SU-DHL-6 (cell line): Measurements from ENCODE around the gene PRKN.

Experiments used
- CTCF ChIP-seq: fragments of 200-600 bp; sonication (generic); IDR thresholded peaks from one replicate; pipeline ENCODE4 v1.5.1; 2017; ENCODE audit warnings: antibody characterized with exemption, mild to moderate bottlenecking, low read length, moderate library complexity; ENCODE audit not compliant: insufficient read depth, poor library complexity, severe bottlenecking
- EZH2phosphoT487 ChIP-seq: fragments of 200-600 bp; sonication (generic), shearing (Covaris generic); conservative IDR thresholded peaks from 2 replicates; pipeline ENCODE4 v1.6.1; 2018; ENCODE audit warnings: mild to moderate bottlenecking, antibody characterized with exemption, low read length, moderate library complexity, mixed read lengths

- TF ChIP-seq CTCF: no peak
- TF ChIP-seq EZH2phosphoT487: no peak
Observed at GRCh38 chr6:161834426-161834825, 893.1 kb downstream of the PRKN start.
